Activated T-helper 1 cell treated with anti-CD3 and anti-CD28 coated beads, Interleukin-12 subunit alpha, Interleukin-12 subunit beta, Interleukin-2, Interleukin-4 antibody, amounts not matched to agents 30 ng/mL and 10 ng/mL and 1 ng/mL, durations not matched to agents 14 hours and 24 hours and 36 hours (primary cell): ENCODE measurements around the gene NDC1. TPM values are rescaled to one million over a fixed set of nuclear protein-coding genes. Genes with fewer than 3 reads are reported as not detected.

ENCODE experiments used
- DNase-seq: peaks from one replicate; pipeline ENCODE4 v3.0.0; 2021; ENCODE audit warnings: low spot score
- H3K27ac Mint-ChIP-seq: one replicate; pipeline ENCODE4 v1.8.0; 2021; ENCODE audit warnings: mild to moderate bottlenecking, mixed read lengths
- H3K27me3 Mint-ChIP-seq: one replicate; pipeline ENCODE4 v1.8.0; 2022; ENCODE audit warnings: mild to moderate bottlenecking, moderate library complexity, mixed read lengths; ENCODE audit not compliant: insufficient read depth
- H3K36me3 Mint-ChIP-seq: one replicate; pipeline ENCODE4 v1.8.0; 2021; ENCODE audit warnings: low read depth, mixed read lengths
- H3K4me1 Mint-ChIP-seq: one replicate; pipeline ENCODE4 v1.8.0; 2021; ENCODE audit warnings: low read depth, mixed read lengths
- H3K4me3 Mint-ChIP-seq: one replicate; pipeline ENCODE4 v1.8.0; 2021; ENCODE audit warnings: mild to moderate bottlenecking, moderate library complexity, mixed read lengths
- H3K9me3 Mint-ChIP-seq: one replicate; pipeline ENCODE4 v1.8.0; 2021; ENCODE audit warnings: mixed read lengths
- intact Hi-C: fragments of 100-400 bp; cut with micrococcal nuclease; formaldehyde crosslinking; loops from one replicate; pipeline ENCODE4 v1.15.1; 2024
- total RNA-seq: library from RNA; stranded (reverse); gene quantifications from 2 replicates; pipeline ENCODE4 v1.2.3, GENCODE V29; 2022

NDC1 gene
- total RNA-seq, 1 donor from 2014 or later = 33.2 TPM

- no peak for DNase-seq
- no peak overlapping the region for H3K4me3 Mint-ChIP-seq
- no peaks in the 10 kb centered on the region for H3K9me3 Mint-ChIP-seq
- intact Hi-C loops = no loop called here
- peaks cover 28% of the 10 kb centered on the region for H3K36me3 Mint-ChIP-seq
- H3K4me1 Mint-ChIP-seq = no peaks in the 10 kb centered on the region
- H3K27me3 Mint-ChIP-seq = no peaks in the 10 kb centered on the region
- H3K27ac Mint-ChIP-seq = no peak overlapping the region
These were observed 13.6 kb upstream of the NDC1 start for GRCh38 chr1:53851571-53852285.

DNA sequence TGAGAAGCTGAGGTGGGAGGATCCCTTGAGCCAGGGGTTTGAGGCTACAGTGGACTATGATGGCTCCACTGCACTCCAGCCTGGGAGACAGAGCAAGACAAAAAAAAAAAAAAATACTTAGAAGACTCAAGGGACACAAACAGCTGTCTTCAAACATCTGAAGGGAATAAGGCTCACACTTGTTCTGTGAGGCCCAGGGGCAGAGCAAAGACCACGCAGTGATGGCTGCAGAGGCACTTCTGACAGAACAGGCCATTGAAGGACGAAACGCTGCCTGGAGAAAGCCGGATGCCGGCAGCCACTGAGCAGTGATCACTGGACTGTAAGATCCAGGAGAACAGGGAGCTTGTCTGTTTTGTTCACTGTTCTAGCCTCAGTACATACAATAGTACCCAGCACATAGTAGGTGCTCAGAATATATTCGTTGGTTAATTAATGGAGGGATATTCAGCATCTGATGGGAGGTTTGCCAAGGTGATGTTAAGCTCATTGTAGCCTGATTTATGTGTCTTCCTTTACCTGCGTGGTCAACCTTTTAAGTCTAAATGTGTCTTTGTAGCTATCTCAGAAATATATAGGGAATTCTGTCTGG, 12.1 kb upstream of the NDC1 start:
- no peak for DNase-seq
- Mint-ChIP-seq H3K27me3 (no peaks in the 10 kb centered on the region), H3K27ac (no peak overlapping the region), H3K36me3 (peaks cover 23% of the 10 kb centered on the region), H3K4me1 (no peaks in the 10 kb centered on the region), H3K4me3 (no peak overlapping the region), H3K9me3 (no peaks in the 10 kb centered on the region)
- intact Hi-C loops = no loop called here

- H3K27ac Mint-ChIP-seq = no peak overlapping the region
- no peak overlapping the region for H3K4me3 Mint-ChIP-seq
These were observed 9.9 kb upstream of the NDC1 start for GRCh38 chr1:53847980-53848379.

DNA sequence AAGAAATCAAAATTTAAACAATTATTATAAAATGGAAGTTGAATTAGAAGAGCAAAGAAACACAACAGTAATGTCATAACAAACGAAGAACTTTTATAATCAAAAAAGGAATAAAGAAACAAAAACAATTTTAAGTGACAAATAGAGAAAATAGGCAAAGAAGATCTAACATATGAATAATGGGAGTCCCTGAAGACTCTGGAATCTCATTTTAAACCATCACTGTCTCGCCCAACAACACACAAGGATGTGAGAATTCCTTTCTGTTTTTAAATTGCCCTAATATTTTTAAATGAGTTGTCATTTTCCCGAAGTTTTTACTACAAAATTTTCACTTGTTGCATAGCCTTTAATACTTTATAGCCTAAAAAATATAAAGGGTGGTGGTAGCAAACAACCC, 4.3 kb upstream of the NDC1 start:
- peaks cover 7% of the 10 kb centered on the region for H3K27me3 Mint-ChIP-seq
- intact Hi-C loops = no loop called here
- peaks cover 14% of the 10 kb centered on the region for H3K9me3 Mint-ChIP-seq
- no peak overlapping the region for H3K4me3 Mint-ChIP-seq
- no peak for DNase-seq
- H3K27ac Mint-ChIP-seq = no peak overlapping the region
- no peaks in the 10 kb centered on the region for H3K36me3 Mint-ChIP-seq
- peaks cover 11% of the 10 kb centered on the region for H3K4me1 Mint-ChIP-seq

More at GRCh38 chr1:53847980-53848379, 9.9 kb upstream of the NDC1 start:
- no peaks in the 10 kb centered on the region for H3K4me1 Mint-ChIP-seq
- no peak for DNase-seq
- intact Hi-C loops = no loop called here
- peaks cover 13% of the 10 kb centered on the region for H3K36me3 Mint-ChIP-seq
- no peaks in the 10 kb centered on the region for H3K9me3 Mint-ChIP-seq
- H3K27me3 Mint-ChIP-seq = peaks cover 3% of the 10 kb centered on the region

GRCh38 chr1:53838654-53838974, 518 bp upstream of the NDC1 start:
- Mint-ChIP-seq H3K27ac (peak overlapping the region; percentile 98), H3K4me3 (peak overlapping the region; percentile 100), H3K9me3 (peaks cover 14% of the 10 kb centered on the region), H3K36me3 (peaks cover 4% of the 10 kb centered on the region), H3K4me1 (peaks cover 26% of the 10 kb centered on the region), H3K27me3 (peaks cover 6% of the 10 kb centered on the region)
- intact Hi-C loops = loop anchor here (1.0 to 10.0 kb wide), 15 partner anchors 52 to 1474 kb away; partner anchors contain the start of genes CC2D1B, CPT2, CZIB and IFT25
- DNase-seq = no peak

DNA sequence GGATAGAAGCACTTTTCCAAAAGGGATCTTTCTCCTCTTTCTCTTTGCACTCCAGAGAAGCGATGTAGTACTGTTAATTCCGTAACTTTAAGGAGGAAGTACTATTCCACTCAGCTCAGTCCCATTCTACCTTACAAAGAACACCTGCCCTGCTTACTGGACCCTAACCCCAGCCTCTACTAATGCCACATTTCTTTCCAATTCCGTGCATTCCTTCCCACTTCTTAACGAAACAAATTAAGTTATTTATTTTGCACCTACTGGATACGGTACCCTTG, 511 bp downstream of the NDC1 start:
- intact Hi-C loops = loop anchor here (1.0 to 10.0 kb wide), 5 partner anchors 70 to 1473 kb away; partner anchors contain the start of genes CC2D1B, GLIS1 and SSBP3
- peak overlapping the region; percentile 98 for H3K27ac Mint-ChIP-seq
- H3K4me3 Mint-ChIP-seq = peak overlapping the region; percentile 100
- peaks cover 11% of the 10 kb centered on the region for H3K9me3 Mint-ChIP-seq
- peaks cover 4% of the 10 kb centered on the region for H3K27me3 Mint-ChIP-seq
- peaks cover 26% of the 10 kb centered on the region for H3K4me1 Mint-ChIP-seq
- peaks cover 9% of the 10 kb centered on the region for H3K36me3 Mint-ChIP-seq
- DNase-seq = no peak

DNA sequence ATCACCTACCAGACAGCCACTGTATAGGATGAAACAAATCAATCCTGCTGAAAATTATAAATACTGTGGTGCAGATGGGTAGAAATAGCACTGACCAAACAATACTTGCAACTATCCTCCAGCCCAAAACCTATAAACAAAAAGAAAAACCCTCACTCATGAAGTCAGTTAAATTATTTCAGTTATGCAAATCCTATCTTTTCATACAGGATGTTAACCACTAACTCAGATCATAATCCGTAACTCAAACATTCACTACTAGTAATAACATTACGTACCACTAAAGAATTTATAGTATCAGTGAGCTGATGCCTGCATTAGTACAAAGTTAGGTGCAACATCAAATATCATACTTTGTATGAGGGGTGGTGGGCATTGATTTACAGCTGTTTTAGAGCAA, 2.6 kb downstream of the NDC1 start:
- Mint-ChIP-seq H3K9me3 (no peaks in the 10 kb centered on the region), H3K4me1 (peaks cover 26% of the 10 kb centered on the region), H3K27ac (no peak overlapping the region), H3K4me3 (no peak overlapping the region), H3K27me3 (no peaks in the 10 kb centered on the region), H3K36me3 (peaks cover 12% of the 10 kb centered on the region)
- no peak for DNase-seq
- intact Hi-C loops = loop anchor here (5.0 to 10.0 kb wide), 4 partner anchors 68 to 1471 kb away; partner anchors contain the start of genes CC2D1B and SSBP3

GRCh38 chr1:53834776-53835175, 3.3 kb downstream of the NDC1 start:
- intact Hi-C loops = loop anchor here (5.0 to 10.0 kb wide), 4 partner anchors 67 to 1470 kb away; partner anchors contain the start of genes CC2D1B and SSBP3
- Mint-ChIP-seq H3K9me3 (no peaks in the 10 kb centered on the region), H3K27ac (no peak overlapping the region), H3K4me1 (peaks cover 26% of the 10 kb centered on the region), H3K4me3 (no peak overlapping the region), H3K36me3 (peaks cover 14% of the 10 kb centered on the region), H3K27me3 (no peaks in the 10 kb centered on the region)
- no peak for DNase-seq

- Mint-ChIP-seq H3K27ac (no peak overlapping the region), H3K36me3 (peaks cover 18% of the 10 kb centered on the region), H3K9me3 (no peaks in the 10 kb centered on the region), H3K27me3 (no peaks in the 10 kb centered on the region), H3K4me3 (no peak overlapping the region), H3K4me1 (peaks cover 16% of the 10 kb centered on the region)
- intact Hi-C loops = loop anchor here (10.0 kb wide), 1 partner anchor 1469 kb away; the partner anchor contains the start of gene CC2D1B
- DNase-seq = no peak
These were observed 4.7 kb downstream of the NDC1 start for GRCh38 chr1:53833393-53833792.

- Mint-ChIP-seq H3K36me3 (peaks cover 33% of the 10 kb centered on the region), H3K27me3 (no peaks in the 10 kb centered on the region), H3K27ac (no peak overlapping the region), H3K9me3 (no peaks in the 10 kb centered on the region), H3K4me1 (no peaks in the 10 kb centered on the region), H3K4me3 (no peak overlapping the region)
- no peak for DNase-seq
- intact Hi-C loops = no loop called here
These were observed 11.7 kb downstream of the NDC1 start for GRCh38 chr1:53826367-53826766.

- intact Hi-C loops = no loop called here
- no peaks in the 10 kb centered on the region for H3K27me3 Mint-ChIP-seq
- no peaks in the 10 kb centered on the region for H3K9me3 Mint-ChIP-seq
- no peak for DNase-seq
- peaks cover 33% of the 10 kb centered on the region for H3K36me3 Mint-ChIP-seq
- H3K4me1 Mint-ChIP-seq = no peaks in the 10 kb centered on the region
- no peak overlapping the region for H3K27ac Mint-ChIP-seq
- no peak overlapping the region for H3K4me3 Mint-ChIP-seq
These were observed 12.8 kb downstream of the NDC1 start for GRCh38 chr1:53825306-53825705.

- no peak for DNase-seq
- no peaks in the 10 kb centered on the region for H3K27me3 Mint-ChIP-seq
- H3K36me3 Mint-ChIP-seq = peaks cover 38% of the 10 kb centered on the region
- H3K4me3 Mint-ChIP-seq = no peak overlapping the region
- H3K27ac Mint-ChIP-seq = no peak overlapping the region
- H3K9me3 Mint-ChIP-seq = no peaks in the 10 kb centered on the region
- peaks cover 11% of the 10 kb centered on the region for H3K4me1 Mint-ChIP-seq
- intact Hi-C loops = no loop called here
These were observed 15.2 kb downstream of the NDC1 start for GRCh38 chr1:53822931-53823330.

- Mint-ChIP-seq H3K9me3 (no peaks in the 10 kb centered on the region), H3K4me1 (peaks cover 20% of the 10 kb centered on the region), H3K27ac (no peak overlapping the region), H3K27me3 (no peaks in the 10 kb centered on the region), H3K36me3 (peaks cover 47% of the 10 kb centered on the region), H3K4me3 (no peak overlapping the region)
- intact Hi-C loops = no loop called here
- no peak for DNase-seq
These were observed 16.7 kb downstream of the NDC1 start for GRCh38 chr1:53821380-53821779.
